Retinal pigment epithelial cell (primary cell): ENCODE results near the gene INPP4B.

ENCODE experiments used
- DNase-seq: peaks from one replicate; pipeline ENCODE4 v3.0.0-alpha.2; 2010; ENCODE audit warnings: low read depth
- H3K4me3 ChIP-seq: 2 replicates; pipeline ENCODE4 v1.5.1; 2011; ENCODE audit warnings: mild to moderate bottlenecking, low read length, control low read depth, moderate library complexity
- TF ChIP-seq, protein P1 (sequence below): conservative IDR thresholded peaks from 2 replicates; pipeline ENCODE4 v1.5.1; 2011; ENCODE audit warnings: low read depth, low read length, control low read depth, inconsistent platforms

The INPP4B gene

DNA sequence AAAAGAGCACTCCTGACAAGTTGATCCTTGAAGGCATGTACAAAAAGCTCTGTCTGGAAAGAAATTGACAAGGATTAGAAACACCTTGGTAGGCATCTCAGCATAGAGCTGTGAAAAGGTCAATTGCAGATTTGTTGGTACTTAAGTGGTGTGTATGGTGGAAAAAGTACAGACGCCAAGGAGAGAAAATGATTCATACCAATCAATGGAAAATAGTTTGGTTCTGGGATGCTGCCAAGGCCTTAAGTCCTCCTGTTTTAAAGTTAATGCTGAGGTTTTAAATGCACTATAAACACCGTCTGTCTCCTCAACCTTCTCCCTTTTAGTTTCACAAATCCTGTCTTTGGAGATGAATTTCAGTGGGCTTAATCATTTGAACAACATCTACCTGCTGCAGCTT lies 685.6 kb downstream of the INPP4B start:
- H3K4me3 ChIP-seq: no peak overlapping the region
- TF ChIP-seq, protein P1, sequence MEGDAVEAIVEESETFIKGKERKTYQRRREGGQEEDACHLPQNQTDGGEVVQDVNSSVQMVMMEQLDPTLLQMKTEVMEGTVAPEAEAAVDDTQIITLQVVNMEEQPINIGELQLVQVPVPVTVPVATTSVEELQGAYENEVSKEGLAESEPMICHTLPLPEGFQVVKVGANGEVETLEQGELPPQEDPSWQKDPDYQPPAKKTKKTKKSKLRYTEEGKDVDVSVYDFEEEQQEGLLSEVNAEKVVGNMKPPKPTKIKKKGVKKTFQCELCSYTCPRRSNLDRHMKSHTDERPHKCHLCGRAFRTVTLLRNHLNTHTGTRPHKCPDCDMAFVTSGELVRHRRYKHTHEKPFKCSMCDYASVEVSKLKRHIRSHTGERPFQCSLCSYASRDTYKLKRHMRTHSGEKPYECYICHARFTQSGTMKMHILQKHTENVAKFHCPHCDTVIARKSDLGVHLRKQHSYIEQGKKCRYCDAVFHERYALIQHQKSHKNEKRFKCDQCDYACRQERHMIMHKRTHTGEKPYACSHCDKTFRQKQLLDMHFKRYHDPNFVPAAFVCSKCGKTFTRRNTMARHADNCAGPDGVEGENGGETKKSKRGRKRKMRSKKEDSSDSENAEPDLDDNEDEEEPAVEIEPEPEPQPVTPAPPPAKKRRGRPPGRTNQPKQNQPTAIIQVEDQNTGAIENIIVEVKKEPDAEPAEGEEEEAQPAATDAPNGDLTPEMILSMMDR: no peak
- peak; percentile 86 for DNase-seq

DNA sequence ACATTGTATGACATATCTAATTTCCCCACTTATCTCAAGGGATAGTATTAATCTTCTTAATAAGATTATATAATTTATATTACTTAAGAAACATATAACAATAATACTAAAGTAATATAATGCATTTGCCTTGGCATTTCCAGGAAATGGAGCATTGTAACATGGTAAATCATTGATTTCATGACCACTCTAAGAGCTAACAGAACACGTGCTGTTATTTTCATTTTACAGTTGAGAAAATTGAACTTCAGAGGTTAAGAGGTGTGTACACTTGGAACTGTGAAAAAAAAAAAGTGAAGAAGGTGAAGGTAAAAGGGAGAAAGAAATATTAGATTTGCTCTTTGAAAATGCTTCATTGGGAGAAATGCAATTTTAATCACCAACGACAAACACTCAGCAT lies 687.1 kb downstream of the INPP4B start:
- H3K4me3 ChIP-seq: no peak overlapping the region
- no peak for DNase-seq
- TF ChIP-seq, protein P1: no peak

DNA sequence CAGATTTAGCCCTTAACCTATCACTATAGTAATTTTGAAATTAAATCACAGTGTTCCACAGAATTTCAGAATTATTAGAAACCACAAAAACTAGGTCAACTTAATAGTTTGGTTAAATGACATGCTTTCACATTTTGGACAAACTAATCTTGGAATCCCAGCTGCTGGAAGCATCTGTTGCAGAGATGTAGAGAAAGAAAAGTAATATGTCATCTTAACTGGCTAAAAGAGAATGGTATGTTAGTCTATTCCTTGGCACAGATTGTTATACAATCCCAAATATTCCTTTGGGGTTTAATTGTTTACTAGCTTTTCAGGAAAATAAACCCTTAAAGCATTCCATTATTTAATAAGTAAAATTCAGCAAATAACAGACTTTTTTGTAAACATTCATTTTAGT lies 689.8 kb downstream of the INPP4B start:
- H3K4me3 ChIP-seq: no peak overlapping the region
- no peak for DNase-seq
- TF ChIP-seq, protein P1: no peak

DNA sequence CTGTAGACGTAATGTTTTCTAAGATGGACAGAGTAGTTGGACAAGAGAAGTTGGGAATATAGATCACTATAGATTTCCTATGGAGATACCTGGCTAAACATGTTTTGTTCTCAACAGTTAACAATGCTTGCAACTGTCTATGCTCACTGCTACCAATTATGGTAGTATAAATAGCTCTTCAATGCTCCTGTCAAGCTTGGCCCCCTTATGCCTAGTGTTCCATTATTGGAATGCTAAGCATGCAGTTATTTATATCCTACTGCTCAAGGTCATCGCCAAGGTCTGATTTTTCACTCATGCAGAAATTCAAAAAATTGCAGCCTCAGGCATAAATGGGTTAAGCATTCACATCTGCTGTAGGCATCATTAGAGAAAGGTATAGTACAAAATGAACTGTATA lies 690.8 kb downstream of the INPP4B start:
- TF ChIP-seq, protein P1: no peak
- no peak overlapping the region for H3K4me3 ChIP-seq
- no peak for DNase-seq

DNA sequence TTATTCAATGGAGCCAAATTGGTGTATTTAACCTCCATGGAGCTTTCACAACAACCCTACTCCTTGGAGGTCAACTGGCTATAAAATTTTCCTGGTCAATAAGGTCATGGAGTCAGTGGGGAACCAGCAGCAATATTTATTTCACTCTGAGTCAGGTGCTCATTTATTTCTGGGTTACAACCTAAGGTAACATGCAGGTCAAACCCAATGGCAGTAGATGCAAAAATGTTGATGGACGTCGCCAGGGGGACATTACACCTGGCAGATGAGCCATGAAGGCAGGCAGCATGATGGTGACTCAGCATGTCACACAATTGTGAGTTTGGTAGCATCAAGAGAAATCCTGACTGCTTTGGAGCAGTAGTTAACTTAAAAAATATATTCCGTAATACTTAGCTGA lies 695.6 kb downstream of the INPP4B start:
- no peak overlapping the region for H3K4me3 ChIP-seq
- no peak for DNase-seq
- TF ChIP-seq, protein P1: no peak

DNA sequence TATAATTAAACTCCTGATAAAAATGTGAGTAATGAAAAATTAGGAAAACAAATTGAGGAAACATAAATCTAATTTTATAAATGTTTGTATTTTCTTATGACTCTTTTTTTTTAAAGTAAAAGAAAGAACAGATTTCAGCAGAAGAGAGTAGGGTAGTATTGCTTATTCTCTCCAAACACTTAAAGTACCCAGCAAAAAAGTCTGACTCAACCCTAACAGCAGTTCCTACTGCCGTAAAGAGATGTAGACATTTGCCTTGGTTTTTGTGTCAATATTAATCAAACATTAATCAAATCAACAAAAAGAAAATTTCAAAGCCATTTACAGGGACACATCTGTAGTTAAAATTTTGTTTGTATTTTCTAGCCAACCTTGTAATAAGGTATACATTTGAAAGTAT lies 701.3 kb downstream of the INPP4B start:
- TF ChIP-seq, protein P1: no peak
- no peak overlapping the region for H3K4me3 ChIP-seq
- DNase-seq: no peak

DNA sequence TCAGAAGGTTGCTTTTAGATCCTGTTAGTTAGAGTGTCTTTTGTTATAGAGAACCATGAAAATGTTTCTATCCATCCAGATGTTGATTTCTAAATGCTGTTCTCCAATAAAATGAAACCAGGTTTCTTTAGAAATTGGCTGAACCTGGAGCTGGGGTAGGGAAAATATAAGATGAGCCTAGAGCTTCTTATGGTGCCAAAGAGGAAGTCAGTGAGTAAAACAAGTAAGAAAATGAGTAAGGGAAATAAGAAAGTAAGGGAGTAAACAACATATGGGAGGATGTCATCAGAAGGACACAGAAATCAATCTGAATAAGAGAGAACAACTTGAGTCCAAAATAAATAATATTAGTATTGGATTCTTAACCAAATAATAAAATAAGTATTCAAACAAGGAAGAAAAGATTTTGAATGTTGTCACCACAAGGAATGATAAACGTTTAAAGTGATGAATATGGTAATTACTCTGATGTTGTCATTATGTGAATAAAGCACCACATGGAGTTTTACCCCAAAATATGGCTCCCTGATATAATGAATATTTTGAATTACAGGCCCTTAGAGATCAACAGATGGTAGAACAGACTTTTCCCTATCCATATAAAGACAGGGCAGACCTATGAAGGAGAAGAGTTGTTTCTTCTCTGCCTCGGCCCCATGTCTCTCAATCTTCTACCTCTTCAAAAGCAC lies 703.6 kb downstream of the INPP4B start:
- no peak overlapping the region for H3K4me3 ChIP-seq
- TF ChIP-seq, protein P1: no peak
- no peak for DNase-seq
